GM15510 (cell line): ENCODE results near the gene ITPRID1.

ENCODE experiments used
- POLR2A ChIP-seq: IDR thresholded peaks from 3 replicates; pipeline ENCODE4 v1.6.1; 2011; ENCODE audit warnings: borderline replicate concordance; ENCODE audit not compliant: insufficient read length; ENCODE audit errors: extremely low read depth

Gene ITPRID1

GRCh38 chr7:31513790-31514189, at the start of gene ITPRID1:
Gene ITPRID1, plus strand, starts transcription at chr7:31514090. Its CDS starts 38,935 bp downstream, at chr7:31553025.
- TF ChIP-seq POLR2A, result no peak

- TF ChIP-seq POLR2A, result no peak
These were observed 49.3 kb upstream of the ITPRID1 start for GRCh38 chr7:31464601-31465000.

GRCh38 chr7:31465285-31465684, 48.6 kb upstream of the ITPRID1 start:
- TF ChIP-seq POLR2A, result no peak

DNA sequence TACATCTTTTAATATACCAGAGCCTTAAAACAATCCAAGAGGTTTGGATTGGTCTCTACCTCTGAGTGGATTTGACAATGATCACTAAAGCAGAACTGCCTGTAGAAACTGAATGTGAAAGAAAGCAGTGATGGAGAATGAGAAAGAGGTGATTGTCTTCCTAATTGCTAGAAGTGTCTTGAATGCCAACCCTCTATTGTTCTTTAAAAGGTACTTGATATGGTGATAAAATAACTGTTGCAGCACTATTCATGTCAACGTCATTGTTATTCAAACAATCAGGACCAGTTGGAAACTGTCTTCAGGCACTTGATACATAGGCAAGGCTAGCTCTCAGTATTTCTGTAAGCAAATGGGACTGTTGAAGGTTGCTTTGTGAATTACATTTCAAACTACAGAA, 47.9 kb upstream of the ITPRID1 start:
- TF ChIP-seq POLR2A, result no peak

GRCh38 chr7:31475368-31475767, 38.5 kb upstream of the ITPRID1 start:
- TF ChIP-seq POLR2A, result no peak

DNA sequence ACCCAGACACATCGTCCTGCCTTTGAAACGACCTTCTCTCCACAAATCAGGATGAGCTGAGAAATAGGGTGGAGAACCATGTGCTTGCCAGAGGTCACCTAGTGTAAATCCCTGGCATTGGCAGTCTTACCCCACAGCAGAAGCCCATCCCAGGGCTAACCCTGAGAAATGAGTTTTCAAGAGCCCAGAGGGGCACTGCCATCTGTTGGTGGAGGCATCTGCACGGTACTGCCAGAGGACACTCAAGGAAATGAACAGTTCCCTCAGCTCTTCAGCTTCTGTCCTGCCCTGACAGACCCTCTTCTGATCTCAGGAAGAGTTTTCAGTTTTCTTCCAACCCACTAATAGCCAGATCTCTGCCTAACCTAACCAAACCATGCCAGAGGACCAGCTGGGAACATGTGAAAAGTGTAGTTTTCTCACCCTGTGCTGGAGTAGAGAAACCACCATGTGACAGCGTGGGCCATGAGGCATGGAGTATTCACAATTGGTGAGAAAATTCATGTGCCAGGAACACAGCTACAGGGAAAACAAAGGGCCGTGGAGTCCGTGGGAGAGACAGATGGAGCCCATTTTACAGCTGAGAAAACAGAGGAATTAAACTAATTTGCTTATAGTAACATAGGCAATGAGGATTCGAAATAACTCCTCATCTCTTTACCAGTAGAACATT, 37.7 kb upstream of the ITPRID1 start:
- no peak for TF ChIP-seq POLR2A

DNA sequence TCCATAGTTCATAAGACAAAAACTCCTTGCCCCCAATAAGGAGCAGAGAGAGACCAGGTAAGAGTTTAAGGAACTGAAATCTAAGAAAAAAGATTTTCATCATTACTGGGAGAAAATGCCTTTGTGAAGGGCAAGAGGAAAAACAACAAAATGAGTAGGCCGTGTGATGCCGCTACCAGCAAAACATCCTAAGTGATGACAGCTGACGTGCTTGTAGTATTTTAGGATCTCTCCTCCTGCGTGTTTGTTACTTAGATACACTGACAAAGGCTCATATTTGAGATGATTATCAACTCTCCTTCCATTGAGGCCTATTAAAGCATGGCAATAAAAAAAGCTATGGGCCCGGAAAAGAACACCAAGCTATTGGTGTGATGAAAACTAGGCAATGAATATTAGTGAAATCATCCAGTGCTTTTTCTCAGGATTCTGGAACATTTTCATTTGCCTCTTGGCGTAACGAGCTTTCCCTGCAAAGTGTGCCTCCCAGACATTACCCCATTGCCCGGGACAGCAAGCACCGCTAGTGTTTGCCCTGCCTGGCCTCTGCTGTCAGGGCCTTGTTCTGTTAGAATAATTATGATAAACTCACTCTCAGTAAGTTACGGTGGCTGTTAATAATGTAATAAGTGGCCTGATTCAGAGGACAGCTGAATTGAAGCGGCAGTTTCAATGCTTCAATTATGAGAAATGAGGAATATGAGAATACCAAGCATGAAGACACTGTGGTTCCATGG, 36.8 kb upstream of the ITPRID1 start:
- TF ChIP-seq POLR2A, result no peak

- TF ChIP-seq POLR2A, result no peak
These were observed 35.9 kb upstream of the ITPRID1 start for GRCh38 chr7:31478018-31478417.

- TF ChIP-seq POLR2A, result no peak
These were observed 35.2 kb upstream of the ITPRID1 start for GRCh38 chr7:31478721-31479120.

DNA sequence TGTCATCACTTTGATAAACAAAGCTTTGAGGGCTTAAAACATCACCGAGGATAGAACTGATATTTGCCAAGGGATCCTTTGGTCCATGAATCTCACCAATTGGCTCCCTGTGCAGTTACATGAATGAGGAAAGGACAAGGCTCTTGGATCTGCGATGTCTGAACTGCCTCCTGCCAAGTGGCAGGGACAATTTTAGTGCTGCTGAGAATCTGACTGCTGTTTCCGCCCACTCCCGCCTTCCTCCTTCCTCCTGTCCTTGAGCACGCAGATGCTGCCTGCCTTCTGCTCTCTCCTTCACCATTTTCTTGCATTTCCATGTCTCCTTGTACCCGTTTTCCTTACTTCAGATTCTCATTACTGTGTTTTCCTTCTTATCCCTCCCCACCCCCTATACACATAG, 26.8 kb upstream of the ITPRID1 start:
- TF ChIP-seq POLR2A, result no peak

DNA sequence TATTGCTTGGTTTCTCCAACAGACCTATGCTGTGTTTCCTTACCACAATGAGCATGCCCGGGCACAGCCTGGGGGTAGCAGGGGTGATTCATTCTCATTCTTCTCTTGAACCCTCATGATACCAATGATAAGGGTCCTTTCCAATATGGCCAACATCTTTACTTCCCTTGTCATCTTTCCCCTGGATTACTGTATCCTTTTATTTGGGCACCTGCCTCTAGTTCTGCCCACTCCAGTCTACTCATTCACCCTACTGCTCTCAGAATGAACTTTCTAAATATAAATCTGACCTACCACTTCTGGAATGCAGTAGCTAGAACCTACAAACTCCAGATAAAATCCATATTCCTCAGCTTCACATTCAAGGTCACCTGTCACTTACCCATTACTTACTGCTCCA, 26.4 kb upstream of the ITPRID1 start:
- no peak for TF ChIP-seq POLR2A

- TF ChIP-seq POLR2A, result no peak
These were observed 25.2 kb upstream of the ITPRID1 start for GRCh38 chr7:31488562-31489203.

DNA sequence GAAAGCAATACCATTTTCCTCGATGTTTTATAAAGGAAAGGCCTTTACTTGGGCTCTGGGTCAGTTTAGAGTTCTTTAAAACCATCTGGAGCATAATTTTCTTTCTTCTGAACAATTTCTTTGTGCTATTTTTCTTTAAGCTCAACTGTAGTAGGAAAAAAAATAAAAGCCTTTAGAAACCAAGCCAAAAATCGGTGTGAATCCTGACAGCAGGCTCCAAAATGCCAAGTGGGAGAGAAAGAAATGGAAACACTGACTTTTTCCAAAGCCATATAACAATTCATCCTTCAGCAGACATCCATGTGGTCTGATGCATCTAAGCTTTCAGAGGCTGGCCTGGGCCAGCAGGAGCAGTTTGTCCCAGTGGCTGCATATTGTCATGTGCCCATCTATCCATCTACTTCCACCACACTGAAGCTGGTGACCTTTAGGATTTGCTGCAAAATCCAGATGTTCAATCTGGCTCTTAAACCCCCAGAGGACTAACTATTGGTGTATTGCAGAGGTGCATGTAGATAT, 23.0 kb upstream of the ITPRID1 start:
- TF ChIP-seq POLR2A, result no peak

- TF ChIP-seq POLR2A, result no peak
These were observed 21.8 kb upstream of the ITPRID1 start for GRCh38 chr7:31492086-31492485.

- TF ChIP-seq POLR2A, result no peak
These were observed 20.1 kb upstream of the ITPRID1 start for GRCh38 chr7:31493714-31494181.
